ENCODE measurements around the gene TSSC4.
"Not testable (repeated sequence)": the region's sequence is repeated elsewhere in the genome, so short reads cannot be mapped to it uniquely, and the experiment has no call there.

Gene TSSC4

GRCh38 chr11:2363130-2363529 lies 37.4 kb upstream of the TSSC4 start:
- no peak overlapping the region for H3K9ac ChIP-seq (ENCODE audit: low read depth, low read length)
- H3K4me1 ChIP-seq (ENCODE audit: insufficient read depth, low read length) = no peaks in the 10 kb centered on the region
- H3K36me3 ChIP-seq (ENCODE audit: insufficient read depth, low read depth, low read length) = no peaks in the 10 kb centered on the region
- H3K9me3 ChIP-seq (ENCODE audit: insufficient read depth, low read depth, low read length) = no peaks in the 10 kb centered on the region
- no peaks in the 10 kb centered on the region for H3K27me3 ChIP-seq (ENCODE audit: insufficient read depth, low read length)
- H3K27ac ChIP-seq (ENCODE audit: low read length) = no peak overlapping the region
- no peak overlapping the region for H3K4me3 ChIP-seq (ENCODE audit: low read length)

DNA sequence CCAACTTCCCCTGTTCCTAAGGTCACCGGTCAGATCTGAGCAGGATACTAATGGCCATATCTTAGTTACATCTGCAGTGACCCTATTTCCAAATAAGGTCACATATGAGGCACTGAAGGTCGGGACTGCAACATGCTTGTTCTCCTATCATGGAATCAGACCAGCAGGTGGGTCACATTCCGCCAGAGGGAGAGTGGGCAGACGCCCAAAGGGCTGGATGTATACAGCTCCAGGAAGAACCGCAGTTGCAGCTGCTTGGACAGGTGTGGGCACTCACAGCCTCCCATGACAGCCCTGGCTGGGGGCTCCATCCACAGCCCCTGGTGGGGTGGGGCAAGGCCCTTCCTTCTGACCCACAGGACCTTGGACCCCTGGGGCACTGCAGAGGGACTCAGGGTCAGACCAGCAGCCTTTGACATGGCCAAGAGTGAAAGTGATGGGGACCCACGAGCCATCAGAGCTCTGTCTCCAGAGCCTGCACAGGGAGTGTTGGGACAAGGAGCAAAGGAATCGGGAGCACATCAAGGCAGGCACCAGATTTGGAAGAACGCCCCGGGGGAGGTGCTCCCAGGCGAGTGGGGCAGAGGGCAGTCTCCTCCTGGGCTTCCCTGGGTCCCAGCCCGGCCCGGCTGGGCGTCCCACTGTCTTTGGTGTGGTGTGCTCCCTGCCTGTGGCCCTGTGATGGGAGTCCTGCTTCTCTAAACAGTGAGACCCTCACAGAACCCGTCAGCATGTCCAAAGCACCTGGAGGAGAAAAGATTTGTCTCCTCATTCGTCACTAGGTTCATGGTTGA lies 36.8 kb upstream of the TSSC4 start:
- no peak overlapping the region for H3K27ac ChIP-seq (ENCODE audit: low read length)
- no peak overlapping the region for H3K9ac ChIP-seq (ENCODE audit: low read depth, low read length)
- H3K27me3 ChIP-seq (ENCODE audit: insufficient read depth, low read length) = no peaks in the 10 kb centered on the region
- no peaks in the 10 kb centered on the region for H3K9me3 ChIP-seq (ENCODE audit: insufficient read depth, low read depth, low read length)
- H3K4me3 ChIP-seq (ENCODE audit: low read length) = no peak overlapping the region
- H3K4me1 ChIP-seq (ENCODE audit: insufficient read depth, low read length) = no peaks in the 10 kb centered on the region
- H3K36me3 ChIP-seq (ENCODE audit: insufficient read depth, low read depth, low read length) = no peaks in the 10 kb centered on the region

GRCh38 chr11:2364386-2364785 lies 36.2 kb upstream of the TSSC4 start:
- H3K27me3 ChIP-seq (ENCODE audit: insufficient read depth, low read length); H3K36me3 ChIP-seq (ENCODE audit: insufficient read depth, low read depth, low read length); H3K4me3 ChIP-seq (ENCODE audit: low read length); H3K4me1 ChIP-seq (ENCODE audit: insufficient read depth, low read length); H3K9me3 ChIP-seq (ENCODE audit: insufficient read depth, low read depth, low read length); H3K9ac ChIP-seq (ENCODE audit: low read depth, low read length); H3K27ac ChIP-seq (ENCODE audit: low read length): not testable (repeated sequence)

- Histone ChIP-seq H3K27ac (ENCODE audit: low read length) (no peak overlapping the region), H3K4me1 (ENCODE audit: insufficient read depth, low read length) (no peaks in the 10 kb centered on the region), H3K9ac (ENCODE audit: low read depth, low read length) (no peak overlapping the region), H3K9me3 (ENCODE audit: insufficient read depth, low read depth, low read length) (no peaks in the 10 kb centered on the region), H3K27me3 (ENCODE audit: insufficient read depth, low read length) (no peaks in the 10 kb centered on the region), H3K4me3 (ENCODE audit: low read length) (no peak overlapping the region), H3K36me3 (ENCODE audit: insufficient read depth, low read depth, low read length) (no peaks in the 10 kb centered on the region)
Observed at GRCh38 chr11:2365571-2366210, 34.9 kb upstream of the TSSC4 start.

DNA sequence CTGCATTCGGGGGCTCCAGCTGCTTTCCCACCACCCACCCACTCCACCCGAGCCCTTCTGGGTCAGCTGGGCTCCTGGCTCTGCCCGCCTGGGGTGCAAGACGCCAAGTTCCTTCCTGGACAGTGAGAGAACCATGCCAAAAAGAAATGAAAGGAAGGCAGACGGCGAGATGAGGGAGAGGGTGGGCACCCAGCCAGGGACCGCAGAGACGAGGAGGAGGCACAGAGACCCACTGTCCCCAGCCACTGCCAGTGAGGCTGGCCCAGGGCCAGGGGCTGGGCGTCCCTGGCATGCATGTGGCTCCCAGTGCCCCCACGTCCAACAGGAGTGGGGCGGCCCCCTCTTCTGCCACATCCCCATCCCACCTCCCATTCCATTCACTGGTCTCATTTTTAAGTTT lies 34.3 kb upstream of the TSSC4 start:
- H3K9ac ChIP-seq (ENCODE audit: low read depth, low read length) = no peak overlapping the region
- H3K4me1 ChIP-seq (ENCODE audit: insufficient read depth, low read length) = no peaks in the 10 kb centered on the region
- no peaks in the 10 kb centered on the region for H3K27me3 ChIP-seq (ENCODE audit: insufficient read depth, low read length)
- H3K4me3 ChIP-seq (ENCODE audit: low read length) = no peak overlapping the region
- no peaks in the 10 kb centered on the region for H3K9me3 ChIP-seq (ENCODE audit: insufficient read depth, low read depth, low read length)
- H3K27ac ChIP-seq (ENCODE audit: low read length) = no peak overlapping the region
- H3K36me3 ChIP-seq (ENCODE audit: insufficient read depth, low read depth, low read length) = no peaks in the 10 kb centered on the region

DNA sequence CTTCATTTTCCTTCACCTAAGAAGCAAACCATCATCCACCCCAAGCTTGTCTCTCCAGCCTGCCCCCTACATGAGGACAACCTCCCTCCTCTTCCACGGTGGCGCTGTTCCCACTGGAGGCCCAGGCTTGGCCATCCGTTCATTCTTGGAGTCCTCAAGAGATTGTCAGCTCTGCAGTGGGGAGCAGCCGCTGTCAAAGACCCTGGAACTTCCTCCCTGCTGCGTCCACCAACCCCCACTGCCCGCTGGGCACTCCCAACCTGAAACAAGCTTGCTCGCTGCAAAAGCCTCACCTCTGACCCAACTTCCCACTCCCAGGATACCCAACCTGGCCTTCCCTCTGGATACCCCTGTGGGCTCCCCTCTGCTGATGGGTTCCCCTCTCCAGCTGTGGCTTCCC lies 33.8 kb upstream of the TSSC4 start:
- Histone ChIP-seq H3K4me1 (ENCODE audit: insufficient read depth, low read length) (no peaks in the 10 kb centered on the region), H3K9ac (ENCODE audit: low read depth, low read length) (no peak overlapping the region), H3K9me3 (ENCODE audit: insufficient read depth, low read depth, low read length) (no peaks in the 10 kb centered on the region), H3K36me3 (ENCODE audit: insufficient read depth, low read depth, low read length) (no peaks in the 10 kb centered on the region), H3K4me3 (ENCODE audit: low read length) (no peak overlapping the region), H3K27ac (ENCODE audit: low read length) (no peak overlapping the region), H3K27me3 (ENCODE audit: insufficient read depth, low read length) (no peaks in the 10 kb centered on the region)

GRCh38 chr11:2367266-2368160 lies 33.0 kb upstream of the TSSC4 start:
- H3K4me1 ChIP-seq (ENCODE audit: insufficient read depth, low read length) = no peaks in the 10 kb centered on the region

DNA sequence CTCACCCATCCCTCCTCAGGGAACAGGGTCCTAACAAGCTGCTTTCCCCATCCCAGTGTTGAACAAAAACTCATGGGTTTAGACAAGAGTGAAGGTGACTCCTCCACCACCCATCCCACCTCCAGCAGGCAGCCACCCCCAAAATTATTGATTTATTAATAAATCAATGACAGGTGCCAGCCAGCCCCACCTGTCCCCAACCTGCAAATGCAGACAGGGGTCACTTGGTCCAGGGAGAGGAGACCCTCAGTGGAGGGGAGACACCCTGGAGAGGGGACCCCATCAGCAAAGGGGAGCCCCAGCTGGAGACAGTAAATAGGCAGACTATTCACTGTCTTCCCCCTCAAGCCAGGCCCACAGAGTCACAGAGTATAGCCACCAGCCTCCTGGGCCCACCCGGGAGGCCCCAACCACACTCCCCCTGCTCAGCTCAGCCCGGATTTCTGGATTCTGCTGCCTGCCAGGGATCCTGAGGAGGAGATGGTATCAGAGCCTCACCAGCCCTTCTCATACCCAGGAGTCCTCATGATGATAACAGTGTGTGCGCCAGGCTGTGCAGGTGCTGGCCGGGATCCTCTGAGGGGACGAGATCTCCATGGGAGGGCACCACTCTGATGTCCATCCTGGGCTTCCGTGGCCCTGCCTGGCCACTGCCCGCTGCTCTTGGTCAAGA lies 32.2 kb upstream of the TSSC4 start:
- H3K27ac ChIP-seq (ENCODE audit: low read length) = no peak overlapping the region
- H3K9ac ChIP-seq (ENCODE audit: low read depth, low read length) = no peak overlapping the region
- H3K4me3 ChIP-seq (ENCODE audit: low read length) = no peak overlapping the region
- H3K27me3 ChIP-seq (ENCODE audit: insufficient read depth, low read length) = no peaks in the 10 kb centered on the region
- no peaks in the 10 kb centered on the region for H3K9me3 ChIP-seq (ENCODE audit: insufficient read depth, low read depth, low read length)
- H3K36me3 ChIP-seq (ENCODE audit: insufficient read depth, low read depth, low read length) = no peaks in the 10 kb centered on the region
- H3K4me1 ChIP-seq (ENCODE audit: insufficient read depth, low read length) = no peaks in the 10 kb centered on the region

More at GRCh38 chr11:2367266-2368160, 33.0 kb upstream of the TSSC4 start:
- no peaks in the 10 kb centered on the region for H3K27me3 ChIP-seq (ENCODE audit: insufficient read depth, low read length)
- no peaks in the 10 kb centered on the region for H3K36me3 ChIP-seq (ENCODE audit: insufficient read depth, low read depth, low read length)
- no peak overlapping the region for H3K9ac ChIP-seq (ENCODE audit: low read depth, low read length)
- no peak overlapping the region for H3K27ac ChIP-seq (ENCODE audit: low read length)
- no peaks in the 10 kb centered on the region for H3K9me3 ChIP-seq (ENCODE audit: insufficient read depth, low read depth, low read length)
- no peak overlapping the region for H3K4me3 ChIP-seq (ENCODE audit: low read length)

- H3K36me3 ChIP-seq (ENCODE audit: insufficient read depth, low read depth, low read length) = no peaks in the 10 kb centered on the region
- H3K4me1 ChIP-seq (ENCODE audit: insufficient read depth, low read length) = no peaks in the 10 kb centered on the region
- no peaks in the 10 kb centered on the region for H3K9me3 ChIP-seq (ENCODE audit: insufficient read depth, low read depth, low read length)
- no peak overlapping the region for H3K27ac ChIP-seq (ENCODE audit: low read length)
- H3K9ac ChIP-seq (ENCODE audit: low read depth, low read length) = no peak overlapping the region
- no peak overlapping the region for H3K4me3 ChIP-seq (ENCODE audit: low read length)
- no peaks in the 10 kb centered on the region for H3K27me3 ChIP-seq (ENCODE audit: insufficient read depth, low read length)
Observed at GRCh38 chr11:2368851-2369180, 31.7 kb upstream of the TSSC4 start.

- Histone ChIP-seq H3K36me3 (ENCODE audit: insufficient read depth, low read depth, low read length) (no peaks in the 10 kb centered on the region), H3K4me1 (ENCODE audit: insufficient read depth, low read length) (no peaks in the 10 kb centered on the region), H3K27ac (ENCODE audit: low read length) (no peak overlapping the region), H3K9me3 (ENCODE audit: insufficient read depth, low read depth, low read length) (no peaks in the 10 kb centered on the region), H3K9ac (ENCODE audit: low read depth, low read length) (no peak overlapping the region), H3K4me3 (ENCODE audit: low read length) (no peak overlapping the region), H3K27me3 (ENCODE audit: insufficient read depth, low read length) (no peaks in the 10 kb centered on the region)
Observed at GRCh38 chr11:2369320-2369719, 31.2 kb upstream of the TSSC4 start.

- Histone ChIP-seq H3K27me3 (ENCODE audit: insufficient read depth, low read length) (no peaks in the 10 kb centered on the region), H3K9ac (ENCODE audit: low read depth, low read length) (no peak overlapping the region), H3K9me3 (ENCODE audit: insufficient read depth, low read depth, low read length) (no peaks in the 10 kb centered on the region), H3K27ac (ENCODE audit: low read length) (no peak overlapping the region), H3K4me3 (ENCODE audit: low read length) (no peak overlapping the region), H3K4me1 (ENCODE audit: insufficient read depth, low read length) (no peaks in the 10 kb centered on the region), H3K36me3 (ENCODE audit: insufficient read depth, low read depth, low read length) (no peaks in the 10 kb centered on the region)
Observed at GRCh38 chr11:2369896-2370295, 30.7 kb upstream of the TSSC4 start.
